Lung (tissue), 12 donors: ENCODE results near the gene TMEFF2. TPM values are rescaled to one million over a fixed set of nuclear protein-coding genes. Genes with fewer than 3 reads are reported as not detected.

Source experiments
- ATAC-seq: fragments of 200-7000 bp; cut with Tn5 transposase; one replicate; pipeline ENCODE4 v1.9.1; 2020; ENCODE audit warnings: moderate number of reproducible peaks; ENCODE audit not compliant: insufficient read depth, low FRiP score
- DNase-seq, 3 donors: peaks; one replicate each; pipeline ENCODE4 v3.0.0-alpha.2; 2013 to 2017
- H3K27ac ChIP-seq, 2 donors: one replicate each; pipeline ENCODE4 v1.5.1; 2013; ENCODE audit warnings: mild to moderate bottlenecking in 2 of 2, moderate library complexity in 2 of 2, control low read depth in 1 of 2, inconsistent platforms in 1 of 2, low read depth in 1 of 2, low read length in 1 of 2
- H3K27me3 ChIP-seq, 3 donors: one replicate each; pipeline ENCODE4 v1.5.1; 2013; ENCODE audit warnings: low read length in 2 of 3; ENCODE audit not compliant: control insufficient read depth in 3 of 3, insufficient read depth in 3 of 3
- H3K36me3 ChIP-seq, 4 donors: one replicate each; pipeline ENCODE4 v1.5.1; 2013; ENCODE audit warnings: low read length in 4 of 4, mild to moderate bottlenecking in 1 of 4, moderate library complexity in 1 of 4; ENCODE audit not compliant: control insufficient read depth in 4 of 4, insufficient read depth in 4 of 4
- H3K4me1 ChIP-seq, 5 donors: one replicate each; pipeline ENCODE4 v1.5.1; 2013; ENCODE audit warnings: low read length in 5 of 5, mild to moderate bottlenecking in 2 of 5, moderate library complexity in 1 of 5; ENCODE audit not compliant: control insufficient read depth in 5 of 5, insufficient read depth in 5 of 5
- H3K4me3 ChIP-seq: one replicate; pipeline ENCODE4 v1.5.1; 2013; ENCODE audit warnings: mild to moderate bottlenecking, control low read depth, moderate library complexity
- H3K9ac ChIP-seq, 2 donors: one replicate each; pipeline ENCODE4 v1.5.1; 2013; ENCODE audit warnings: low read length in 2 of 2, control low read depth in 1 of 2; ENCODE audit not compliant: insufficient read depth in 1 of 2
- H3K9me3 ChIP-seq, 4 donors: one replicate each; pipeline ENCODE4 v1.5.1; 2013; ENCODE audit warnings: low read length in 3 of 4, mild to moderate bottlenecking in 1 of 4, moderate library complexity in 1 of 4; ENCODE audit not compliant: control insufficient read depth in 4 of 4, insufficient read depth in 3 of 4
- CTCF ChIP-seq: IDR thresholded peaks from 2 replicates; pipeline ENCODE4 v1.5.1; 2012; ENCODE audit warnings: mild to moderate bottlenecking; ENCODE audit errors: control extremely low read depth, extremely low read depth
- WGBS, 2 donors: extraction: QIAGEN DNeasy Blood & Tissue Kit; methylation state at CpG; one replicate each; pipeline ENCODE4 v1.1.7; 2013; 5-methylcytosine and 5-hydroxymethylcytosine counted together
- polyA plus RNA-seq, 2 donors: library from polyadenylated mRNA; stranded (reverse); fragments of 200-250 nt; gene quantifications; one replicate each; pipeline ENCODE4 v1.2.1, GENCODE V29; 2013
- total RNA-seq, 2 donors: library from RNA; depleted of rRNA in 1 of 2; stranded (reverse); fragments of >200 nt in 1 of 2; gene quantifications; one replicate each; pipeline ENCODE4 v1.2.1, GENCODE V29; 2014 to 2021
- donor health status: control.
- donor health status: control.
- donor health status: Bipolar disorder and iron deficiency.
- donor health status: healthy.
- donor health status: DM: yes; HTN: yes; CAD: no.

Gene TMEFF2
- total and polyA plus RNA-seq, 4 donors = 0.43 TPM; not detected in 3

- H3K9ac ChIP-seq = no peak overlapping the region
- ATAC-seq = no peak
Measured at GRCh38 chr2:191912764-191913163, 282.0 kb downstream of the TMEFF2 start.

DNA sequence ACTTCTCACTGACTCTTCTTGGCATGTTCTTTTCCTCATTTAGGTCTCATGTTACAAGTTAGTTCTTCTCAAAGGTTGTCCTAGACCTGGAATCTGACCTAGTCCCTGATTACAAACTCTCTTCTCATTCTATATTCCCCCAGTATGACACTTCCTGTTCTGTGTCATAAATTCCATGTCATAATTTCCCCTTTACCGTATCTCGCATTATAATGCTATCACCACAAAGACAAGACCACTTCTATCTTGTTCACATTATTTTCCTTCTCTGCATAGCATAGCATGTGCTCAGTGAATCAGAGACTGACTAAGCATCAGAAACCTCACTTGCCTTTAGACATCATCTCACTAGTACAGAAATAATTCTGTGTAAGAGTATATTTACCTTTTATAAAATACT is 284.2 kb downstream of the TMEFF2 start:
- no peak overlapping the region for H3K9ac ChIP-seq
- H3K27me3 ChIP-seq = no peaks in the 10 kb centered on the region
- no peak overlapping the region for H3K27ac ChIP-seq
- ATAC-seq = no peak
- H3K4me3 ChIP-seq = no peak overlapping the region
- TF ChIP-seq CTCF = no peak
- peaks cover 0 to 9% (median 0%) of the 10 kb centered on the region in 5 donors for H3K4me1 ChIP-seq
- H3K36me3 ChIP-seq = no peaks in the 10 kb centered on the region
- no peak for DNase-seq
- no peaks in the 10 kb centered on the region for H3K9me3 ChIP-seq
- WGBS, 2 donors = 36 to 60% methylated on average over 2 of the region's 2 CpGs

More at GRCh38 chr2:191912764-191913163, 282.0 kb downstream of the TMEFF2 start:
- TF ChIP-seq CTCF = no peak
- peak in 1 of 3 donors; percentile 20 for DNase-seq
- 72 to 85% methylated on average over 3 of the region's 3 CpGs for WGBS, 2 donors
- H3K9me3 ChIP-seq = no peaks in the 10 kb centered on the region
- H3K36me3 ChIP-seq = no peaks in the 10 kb centered on the region
- no peak overlapping the region for H3K27ac ChIP-seq
- no peaks in the 10 kb centered on the region for H3K27me3 ChIP-seq
- H3K4me1 ChIP-seq = peaks cover 0 to 3% (median 0%) of the 10 kb centered on the region in 5 donors
- H3K4me3 ChIP-seq = no peak overlapping the region

DNA sequence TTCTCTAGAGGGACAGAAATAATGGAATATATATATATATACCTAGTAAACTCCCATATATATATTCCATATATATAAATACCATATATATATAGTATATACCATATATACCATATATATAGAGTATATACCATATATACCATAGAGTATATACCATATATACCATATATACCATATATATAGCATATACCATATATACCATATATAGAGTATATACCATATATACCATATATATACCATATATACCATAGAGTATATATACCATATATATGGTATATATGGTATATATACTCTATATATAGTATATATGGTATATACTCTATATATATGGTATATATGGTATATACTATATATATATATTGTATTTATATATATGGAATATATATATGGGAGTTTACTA is 285.9 kb downstream of the TMEFF2 start:
- H3K4me1 ChIP-seq = peaks cover 0 to 9% (median 0%) of the 10 kb centered on the region in 5 donors
- no peak overlapping the region for H3K27ac ChIP-seq
- H3K4me3 ChIP-seq = no peak overlapping the region
- TF ChIP-seq CTCF = no peak
- ATAC-seq (no peak), DNase-seq (no peak)
- H3K27me3 ChIP-seq = no peaks in the 10 kb centered on the region
- no peaks in the 10 kb centered on the region for H3K36me3 ChIP-seq
- no peaks in the 10 kb centered on the region for H3K9me3 ChIP-seq
- H3K9ac ChIP-seq = no peak overlapping the region

- Histone ChIP-seq H3K4me3 (no peak overlapping the region), H3K27ac (no peak overlapping the region), H3K9ac (no peak overlapping the region), H3K4me1 (peaks cover 0 to 9% (median 0%) of the 10 kb centered on the region in 5 donors), H3K9me3 (no peaks in the 10 kb centered on the region), H3K27me3 (no peaks in the 10 kb centered on the region), H3K36me3 (no peaks in the 10 kb centered on the region)
- no peak for ATAC-seq
- WGBS, 2 donors = 42 to 54% methylated on average over 3 of the region's 3 CpGs
- no peak for TF ChIP-seq CTCF
- peak in 2 of 3 donors; percentile 23 to 39 for DNase-seq
Measured at GRCh38 chr2:191907545-191907944, 287.2 kb downstream of the TMEFF2 start.
